Measurements from ENCODE around the gene GPS2.
A peak's percentile ranks its signal among the peaks of the same experiment; 100 is the strongest.
"Not testable (repeated sequence)": the region's sequence is repeated elsewhere in the genome, so short reads cannot be mapped to it uniquely, and the experiment has no call there.

GPS2 gene

DNA sequence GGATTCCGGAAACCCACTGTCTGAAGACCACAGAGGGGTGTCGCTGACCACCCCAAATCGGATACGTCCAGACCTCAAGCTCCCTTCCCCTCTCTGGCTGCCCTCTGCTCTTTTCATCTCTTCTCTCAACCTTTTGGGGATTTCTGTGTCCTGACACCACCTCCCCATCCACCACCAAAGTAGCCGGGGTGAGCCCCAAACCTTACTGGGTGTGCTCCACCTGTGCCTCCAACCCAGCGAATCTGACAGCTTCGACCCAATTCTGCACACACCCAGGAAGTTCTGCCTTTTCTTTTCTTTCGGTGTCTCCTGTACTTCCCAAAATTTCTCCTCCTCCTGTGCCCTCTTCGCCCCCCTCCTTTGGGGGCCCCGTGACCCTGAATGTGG lies 37.3 kb upstream of the GPS2 start:
- H3K9me3 ChIP-seq (ENCODE audit: control insufficient read depth, low read length) = no peaks in the 10 kb centered on the region
- H3K4me1 ChIP-seq (ENCODE audit: control insufficient read depth, insufficient read depth, low read length, poor library complexity, severe bottlenecking) = peaks cover 29% of the 10 kb centered on the region
- H3K4me3 ChIP-seq (ENCODE audit: extremely low read depth, insufficient read depth, low read length, poor library complexity, severe bottlenecking) = peak overlapping the region; percentile 86
- WGBS, 2 experiments (ENCODE audit: insufficient coverage in 2 of 2) = 37 to 51% methylated on average over 7 to 10 of the region's 10 CpGs
- no peaks in the 10 kb centered on the region for H3K36me3 ChIP-seq (ENCODE audit: control insufficient read depth, insufficient read depth, low read length)
- H3K27ac ChIP-seq (ENCODE audit: low read depth, low read length, severe bottlenecking) = peak overlapping the region; percentile 98

DNA sequence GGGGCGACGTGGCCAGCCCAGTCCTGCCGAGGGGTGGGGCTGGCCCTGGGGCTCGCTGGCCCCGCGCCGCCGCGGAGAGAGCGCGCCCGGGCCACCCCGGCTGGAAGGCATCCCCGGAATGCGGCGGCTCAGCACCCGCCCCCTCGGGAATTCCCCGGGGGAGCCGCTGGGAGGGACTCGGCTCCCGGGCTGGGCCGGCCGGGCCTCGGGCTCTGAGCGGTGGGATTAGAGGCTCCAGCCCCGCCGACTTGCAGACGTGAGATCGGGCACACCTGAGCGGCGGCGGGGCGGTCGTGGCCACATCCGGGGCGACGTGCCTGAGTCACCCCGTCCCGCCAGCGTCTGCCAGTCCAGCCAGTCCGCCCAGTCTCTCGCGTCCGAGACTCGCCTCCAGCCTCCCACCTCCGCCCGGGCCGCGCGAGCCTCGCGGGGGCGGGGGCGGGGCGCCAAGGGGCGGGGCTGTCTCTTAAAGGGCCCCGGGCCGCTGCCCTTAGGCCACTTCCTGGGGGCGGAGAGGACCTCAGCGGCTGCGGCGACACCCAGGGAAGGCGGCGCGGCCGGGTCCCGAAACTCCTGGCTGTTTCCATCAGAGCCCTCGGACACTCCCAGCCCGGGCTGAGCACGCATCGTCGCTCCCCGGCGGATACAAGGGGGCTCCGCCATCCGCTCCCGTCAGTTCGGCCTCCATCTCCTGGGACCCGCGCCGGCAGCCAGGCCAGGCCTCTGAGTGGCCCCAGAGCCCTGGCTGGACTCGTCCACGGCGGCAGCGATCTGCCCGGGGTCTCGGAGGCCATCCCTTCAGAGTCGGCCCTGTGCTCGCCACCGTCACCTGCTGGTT lies 36.7 kb upstream of the GPS2 start, which contains the start of gene KCTD11:
TSS of gene KCTD11 (plus strand) at position 498 of the 838 bp plus-strand sequence.
- Histone ChIP-seq H3K4me1 (ENCODE audit: control insufficient read depth, insufficient read depth, low read length, poor library complexity, severe bottlenecking) (peaks cover 29% of the 10 kb centered on the region), H3K27ac (ENCODE audit: low read depth, low read length, severe bottlenecking) (peak within 1 kb of the TSS; percentile 98), H3K36me3 (ENCODE audit: control insufficient read depth, insufficient read depth, low read length) (no peaks in the 10 kb centered on the region), H3K9me3 (ENCODE audit: control insufficient read depth, low read length) (no peaks in the 10 kb centered on the region), H3K4me3 (ENCODE audit: extremely low read depth, insufficient read depth, low read length, poor library complexity, severe bottlenecking) (peak within 1 kb of the TSS; percentile 86)
- WGBS, 2 experiments (ENCODE audit: insufficient coverage in 2 of 2) = 0% methylated on average over 82 to 84 of the region's 91 CpGs

GRCh38 chr17:7348478-7349242 lies 33.5 kb upstream of the GPS2 start:
- Histone ChIP-seq H3K4me1 (ENCODE audit: control insufficient read depth, insufficient read depth, low read length, poor library complexity, severe bottlenecking) (peaks cover 16% of the 10 kb centered on the region), H3K4me3 (ENCODE audit: extremely low read depth, insufficient read depth, low read length, poor library complexity, severe bottlenecking) (no peak overlapping the region), H3K36me3 (ENCODE audit: control insufficient read depth, insufficient read depth, low read length) (no peaks in the 10 kb centered on the region), H3K9me3 (ENCODE audit: control insufficient read depth, low read length) (no peaks in the 10 kb centered on the region), H3K27ac (ENCODE audit: low read depth, low read length, severe bottlenecking) (no peak overlapping the region)
- 92 to 94% methylated on average over 14 to 18 of the region's 19 CpGs for WGBS, 2 experiments (ENCODE audit: insufficient coverage in 2 of 2)

DNA sequence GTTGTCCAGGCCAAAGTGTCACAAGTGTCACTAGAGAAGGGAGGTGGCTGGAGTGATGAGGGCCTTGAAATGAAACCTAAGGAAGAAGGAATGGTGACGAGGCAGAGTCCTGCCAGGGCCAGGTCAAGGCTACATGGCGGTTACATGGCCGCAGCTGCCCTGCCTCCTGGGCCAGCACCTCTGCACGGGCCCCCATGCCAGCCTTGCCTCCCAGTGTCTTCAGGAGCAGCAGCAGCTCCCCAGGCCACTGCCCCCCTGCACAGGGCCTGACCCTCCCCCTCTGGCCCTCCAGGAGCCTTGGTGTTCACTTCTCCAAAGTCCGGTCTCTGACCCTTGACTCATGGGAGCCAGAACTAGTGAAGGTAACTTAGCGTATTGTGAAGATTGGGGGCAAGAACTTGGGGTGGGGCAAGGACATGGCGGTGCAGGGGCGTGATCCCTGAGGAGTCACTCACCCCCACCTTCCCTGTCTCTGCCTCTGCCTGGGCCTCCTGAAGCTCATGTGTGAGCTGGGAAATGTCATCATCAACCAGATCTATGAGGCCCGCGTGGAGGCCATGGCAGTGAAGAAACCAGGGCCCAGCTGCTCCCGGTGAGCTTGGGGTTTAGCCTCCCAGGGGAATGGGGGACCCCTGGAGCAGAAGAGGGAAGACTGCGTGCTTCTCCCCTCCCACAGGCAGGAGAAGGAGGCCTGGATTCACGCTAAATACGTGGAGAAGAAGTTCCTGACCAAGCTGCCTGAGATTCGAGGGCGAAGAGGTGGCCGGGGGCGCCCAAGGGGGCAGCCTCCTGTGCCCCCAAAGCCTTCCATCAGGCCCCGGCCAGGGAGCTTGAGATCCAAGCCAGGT lies 32.7 kb upstream of the GPS2 start:
- Histone ChIP-seq H3K27ac (ENCODE audit: low read depth, low read length, severe bottlenecking) (no peak overlapping the region), H3K4me3 (ENCODE audit: extremely low read depth, insufficient read depth, low read length, poor library complexity, severe bottlenecking) (no peak overlapping the region), H3K9me3 (ENCODE audit: control insufficient read depth, low read length) (no peaks in the 10 kb centered on the region), H3K4me1 (ENCODE audit: control insufficient read depth, insufficient read depth, low read length, poor library complexity, severe bottlenecking) (peaks cover 10% of the 10 kb centered on the region), H3K36me3 (ENCODE audit: control insufficient read depth, insufficient read depth, low read length) (no peaks in the 10 kb centered on the region)
- WGBS, 2 experiments (ENCODE audit: insufficient coverage in 2 of 2) = 90 to 95% methylated on average over 11 to 13 of the region's 19 CpGs

- no peaks in the 10 kb centered on the region for H3K36me3 ChIP-seq (ENCODE audit: control insufficient read depth, insufficient read depth, low read length)
- no peak overlapping the region for H3K27ac ChIP-seq (ENCODE audit: low read depth, low read length, severe bottlenecking)
- peaks cover 6% of the 10 kb centered on the region for H3K4me1 ChIP-seq (ENCODE audit: control insufficient read depth, insufficient read depth, low read length, poor library complexity, severe bottlenecking)
- H3K9me3 ChIP-seq (ENCODE audit: control insufficient read depth, low read length) = no peaks in the 10 kb centered on the region
- H3K4me3 ChIP-seq (ENCODE audit: extremely low read depth, insufficient read depth, low read length, poor library complexity, severe bottlenecking) = no peak overlapping the region
- 93% methylated on average over 14 to 18 of the region's 18 CpGs for WGBS, 2 experiments (ENCODE audit: insufficient coverage in 2 of 2)
Measured at GRCh38 chr17:7346761-7347614, 31.8 kb upstream of the GPS2 start.

GRCh38 chr17:7343250-7343649 lies 28.1 kb upstream of the GPS2 start:
- H3K27ac ChIP-seq (ENCODE audit: low read depth, low read length, severe bottlenecking) = no peak overlapping the region
- no peak overlapping the region for H3K4me3 ChIP-seq (ENCODE audit: extremely low read depth, insufficient read depth, low read length, poor library complexity, severe bottlenecking)
- H3K9me3 ChIP-seq (ENCODE audit: control insufficient read depth, low read length) = no peaks in the 10 kb centered on the region
- H3K36me3 ChIP-seq (ENCODE audit: control insufficient read depth, insufficient read depth, low read length) = no peaks in the 10 kb centered on the region
- 87 to 90% methylated on average over 15 of the region's 15 CpGs for WGBS, 2 experiments (ENCODE audit: insufficient coverage in 2 of 2)
- no peaks in the 10 kb centered on the region for H3K4me1 ChIP-seq (ENCODE audit: control insufficient read depth, insufficient read depth, low read length, poor library complexity, severe bottlenecking)

DNA sequence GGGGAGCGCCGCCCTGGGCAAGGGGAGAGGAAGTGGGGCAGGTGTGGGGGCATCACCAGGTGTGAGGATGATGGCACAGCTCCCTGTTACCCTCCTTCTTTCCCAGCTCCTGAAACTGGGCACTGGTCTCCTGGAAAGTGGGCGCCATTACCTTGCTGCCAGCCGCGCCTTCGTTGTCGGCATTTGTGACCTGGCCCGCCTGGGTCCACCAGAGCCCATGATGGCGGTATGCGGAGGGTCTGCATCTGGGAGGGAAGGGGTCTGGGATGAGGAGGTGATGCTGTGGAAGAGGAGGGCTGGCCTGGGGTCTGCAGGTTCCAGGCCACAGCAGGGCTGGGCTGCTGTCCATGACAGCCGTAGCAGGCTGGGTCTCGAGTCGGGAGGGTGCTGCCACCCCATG lies 26.7 kb upstream of the GPS2 start:
- WGBS, 2 experiments (ENCODE audit: insufficient coverage in 2 of 2) = 98% methylated on average over 7 to 13 of the region's 13 CpGs
- H3K27ac ChIP-seq (ENCODE audit: low read depth, low read length, severe bottlenecking) = no peak overlapping the region
- no peak overlapping the region for H3K4me3 ChIP-seq (ENCODE audit: extremely low read depth, insufficient read depth, low read length, poor library complexity, severe bottlenecking)
- H3K36me3 ChIP-seq (ENCODE audit: control insufficient read depth, insufficient read depth, low read length) = no peaks in the 10 kb centered on the region
- peaks cover 2% of the 10 kb centered on the region for H3K4me1 ChIP-seq (ENCODE audit: control insufficient read depth, insufficient read depth, low read length, poor library complexity, severe bottlenecking)
- H3K9me3 ChIP-seq (ENCODE audit: control insufficient read depth, low read length) = no peaks in the 10 kb centered on the region

DNA sequence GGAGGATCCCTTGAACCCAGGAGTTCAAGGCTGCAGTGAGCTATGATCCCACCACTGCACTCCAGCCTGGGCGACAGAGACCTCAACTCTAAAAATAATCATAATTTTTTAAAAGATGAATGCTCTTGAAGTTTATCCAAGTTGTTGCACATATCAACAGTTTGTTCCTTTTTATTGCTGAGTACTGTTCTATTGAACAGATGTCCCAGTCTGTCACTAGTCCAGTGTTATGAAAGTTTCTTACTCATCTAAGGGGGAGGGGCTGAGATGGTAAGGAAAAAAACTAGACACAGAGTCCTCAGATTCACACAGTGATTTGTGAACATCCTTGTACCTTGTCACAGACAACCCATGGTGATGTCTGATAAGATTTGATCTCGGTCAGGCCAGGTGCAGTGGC lies 25.0 kb upstream of the GPS2 start:
- Histone ChIP-seq H3K9me3 (ENCODE audit: control insufficient read depth, low read length) (no peaks in the 10 kb centered on the region), H3K36me3 (ENCODE audit: control insufficient read depth, insufficient read depth, low read length) (no peaks in the 10 kb centered on the region), H3K4me3 (ENCODE audit: extremely low read depth, insufficient read depth, low read length, poor library complexity, severe bottlenecking) (no peak overlapping the region), H3K4me1 (ENCODE audit: control insufficient read depth, insufficient read depth, low read length, poor library complexity, severe bottlenecking) (peaks cover 6% of the 10 kb centered on the region), H3K27ac (ENCODE audit: low read depth, low read length, severe bottlenecking) (no peak overlapping the region)
- 89 to 100% methylated on average over 1 of the region's 2 CpGs for WGBS, 2 experiments (ENCODE audit: insufficient coverage in 2 of 2)

GRCh38 chr17:7337600-7337999 lies 22.4 kb upstream of the GPS2 start:
- WGBS, 2 experiments (ENCODE audit: insufficient coverage in 2 of 2) = 81 to 90% methylated on average over 6 to 7 of the region's 7 CpGs

More at GRCh38 chr17:7337600-7337999, 22.4 kb upstream of the GPS2 start:
- H3K36me3 ChIP-seq (ENCODE audit: control insufficient read depth, insufficient read depth, low read length); H3K27ac ChIP-seq (ENCODE audit: low read depth, low read length, severe bottlenecking); H3K4me3 ChIP-seq (ENCODE audit: extremely low read depth, insufficient read depth, low read length, poor library complexity, severe bottlenecking); H3K9me3 ChIP-seq (ENCODE audit: control insufficient read depth, low read length); H3K4me1 ChIP-seq (ENCODE audit: control insufficient read depth, insufficient read depth, low read length, poor library complexity, severe bottlenecking): not testable (repeated sequence)
